Activated effector memory CD4-positive, alpha-beta T cell treated with Interleukin-2 at 50 U/mL for 16 hours (primary cell): Measurements from ENCODE around the gene NT5E.
"Not testable (repeated sequence)": the region's sequence is repeated elsewhere in the genome, so short reads cannot be mapped to it uniquely, and the experiment has no call there.

ENCODE experiments used
- DNase-seq: peaks from one replicate; pipeline ENCODE4 v3.0.0-alpha.2; 2020

Gene NT5E

DNA sequence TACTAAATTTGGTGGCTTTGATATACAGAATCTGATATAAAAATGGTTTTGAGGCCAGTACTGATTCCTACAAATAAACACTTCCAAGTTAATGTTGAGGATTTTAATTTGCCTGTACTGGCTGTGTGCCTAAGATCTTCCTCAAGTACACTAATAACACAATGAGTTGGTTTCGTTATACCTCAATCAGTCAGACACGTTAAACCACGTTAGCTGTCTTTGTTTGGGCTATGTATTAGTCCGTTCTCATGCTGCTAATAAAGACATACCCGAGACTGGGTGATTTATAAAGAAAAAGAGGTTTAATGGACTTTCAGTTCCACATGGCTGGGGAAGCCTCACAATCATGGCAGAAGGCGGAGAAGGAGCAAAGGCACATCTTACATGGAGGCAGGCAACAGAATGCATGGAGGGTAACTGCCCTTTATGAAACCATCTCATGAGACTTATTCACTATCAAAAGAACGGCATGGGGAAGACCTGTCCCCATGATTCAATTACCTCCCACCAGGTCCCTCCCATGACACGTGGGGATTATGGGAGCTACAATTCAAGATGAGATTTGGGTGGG lies 46.2 kb downstream of the NT5E start:
- DNase-seq = no peak

DNA sequence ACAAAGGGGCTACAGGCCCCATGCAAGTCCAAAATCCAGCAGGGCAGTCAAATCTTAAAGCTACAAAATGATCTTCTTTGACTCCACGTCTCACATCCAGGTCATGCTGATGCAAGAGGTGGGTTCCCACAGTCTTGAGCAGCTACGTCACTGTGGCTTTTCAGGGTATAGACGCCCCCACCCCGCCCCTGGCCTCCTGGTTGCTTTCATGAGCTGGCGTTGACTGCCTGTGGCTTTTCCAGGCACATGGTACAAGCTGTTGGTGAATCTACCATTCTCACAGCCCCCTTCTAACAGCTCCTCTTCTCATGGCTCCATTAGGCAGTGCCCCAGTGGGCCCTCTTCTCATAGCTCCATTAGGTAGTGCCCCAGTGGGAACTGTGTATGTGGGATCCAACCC lies 47.0 kb downstream of the NT5E start:
- DNase-seq = no peak

- no peak for DNase-seq
These were observed 48.8 kb downstream of the NT5E start for GRCh38 chr6:85498596-85499258.

GRCh38 chr6:85506441-85507093 lies 56.7 kb downstream of the NT5E start:
- no peak for DNase-seq

DNA sequence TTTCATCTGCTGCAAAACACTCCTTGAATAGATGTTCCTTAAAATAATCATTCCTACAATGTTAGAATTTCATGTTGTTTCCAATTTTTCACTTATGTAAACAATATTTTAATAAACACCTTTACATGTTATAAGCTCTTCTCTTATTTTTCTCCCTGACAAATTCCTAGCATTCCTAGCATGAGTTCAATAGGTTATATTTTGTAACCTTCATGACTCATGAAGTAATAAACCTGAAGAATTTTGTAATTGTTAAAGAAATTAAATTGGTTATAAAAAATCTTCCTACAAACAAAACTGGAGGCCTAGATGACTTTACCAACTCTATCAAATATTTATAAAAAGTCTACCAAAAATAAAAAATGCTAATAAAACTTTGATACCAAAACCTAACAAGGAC lies 66.3 kb downstream of the NT5E start:
- DNase-seq = no peak

GRCh38 chr6:85524281-85524680 lies 74.4 kb downstream of the NT5E start:
- DNase-seq = not testable (repeated sequence)

GRCh38 chr6:85537055-85537494 lies 87.2 kb downstream of the NT5E start:
- no peak for DNase-seq

- no peak for DNase-seq
These were observed 94.9 kb downstream of the NT5E start for GRCh38 chr6:85544776-85545175.
